Parathyroid adenoma (tissue), 2 donors: Measurements from ENCODE around the gene VAV1.
"Not testable (repeated sequence)": the region's sequence is repeated elsewhere in the genome, so short reads cannot be mapped to it uniquely, and the experiment has no call there.

ENCODE experiments used
- H2AFZ ChIP-seq: fragments of 300-600 bp; sonication (generic); one replicate; pipeline ENCODE4 v1.7.0; 2017; ENCODE audit warnings: antibody characterized with exemption, mild to moderate bottlenecking
- H3K27ac ChIP-seq: fragments of 300-600 bp; sonication (generic); one replicate; pipeline ENCODE4 v1.7.0; 2017
- H3K27me3 ChIP-seq: fragments of 300-600 bp; sonication (generic); one replicate; pipeline ENCODE4 v1.7.0; 2017; ENCODE audit warnings: low read length; ENCODE audit not compliant: control insufficient read depth, insufficient read depth
- H3K36me3 ChIP-seq: fragments of 300-600 bp; sonication (generic); one replicate; pipeline ENCODE4 v1.7.0; 2017; ENCODE audit warnings: low read length; ENCODE audit not compliant: control insufficient read depth, insufficient read depth
- H3K4me1 ChIP-seq: fragments of 300-600 bp; sonication (generic); one replicate; pipeline ENCODE4 v1.7.0; 2017; ENCODE audit warnings: control low read depth
- H3K4me2 ChIP-seq: fragments of 300-600 bp; sonication (generic); one replicate; pipeline ENCODE4 v1.7.0; 2017; ENCODE audit warnings: low read length
- H3K4me3 ChIP-seq: fragments of 300-600 bp; sonication (generic); one replicate; pipeline ENCODE4 v1.7.0; 2017; ENCODE audit warnings: low read depth, low read length
- H3K79me2 ChIP-seq: fragments of 300-600 bp; sonication (generic); one replicate; pipeline ENCODE4 v1.7.0; 2017; ENCODE audit warnings: control low read depth
- H3K9ac ChIP-seq: fragments of 300-600 bp; sonication (generic); one replicate; pipeline ENCODE4 v1.7.0; 2017; ENCODE audit warnings: mild to moderate bottlenecking
- H3K9me3 ChIP-seq: fragments of 300-600 bp; sonication (generic); one replicate; pipeline ENCODE4 v1.7.0; 2017; ENCODE audit warnings: low read length; ENCODE audit not compliant: control insufficient read depth
- TF ChIP-seq, protein P1 (sequence below): fragments of 300-600 bp; sonication (generic); IDR thresholded peaks from one replicate; pipeline ENCODE4 v1.7.0; 2017; ENCODE audit warnings: antibody characterized with exemption, mild to moderate bottlenecking
- donor health status: primary hyperparathyroidism.

VAV1 gene

DNA sequence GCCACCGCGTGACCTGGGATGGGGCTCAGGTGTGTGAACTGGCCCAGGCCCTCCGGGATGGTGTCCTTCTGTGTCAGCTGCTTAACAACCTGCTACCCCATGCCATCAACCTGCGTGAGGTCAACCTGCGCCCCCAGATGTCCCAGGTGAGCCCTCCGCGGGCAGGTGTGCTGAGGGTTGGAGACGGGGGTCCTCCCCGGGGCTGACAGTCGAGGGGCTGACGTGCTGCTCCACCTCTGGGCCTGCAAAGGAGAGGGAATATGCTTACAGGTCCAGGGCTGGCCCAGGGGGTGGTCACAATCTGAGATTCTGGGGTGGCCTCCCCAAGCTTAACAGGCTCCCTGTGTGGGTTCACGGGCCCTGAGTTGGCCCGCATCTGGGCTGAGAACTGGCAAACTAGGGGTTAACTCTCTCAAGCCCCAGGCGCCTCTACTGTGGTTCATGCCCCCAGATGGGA is 386 bp downstream of the VAV1 start:
- Histone ChIP-seq H3K27me3 (no peaks in the 10 kb centered on the region), H3K9me3 (no peaks in the 10 kb centered on the region), H3K9ac (no peak overlapping the region), H3K4me2 (no peak overlapping the region), H3K79me2 (no peaks in the 10 kb centered on the region), H3K27ac (no peak overlapping the region), H3K4me1 (no peaks in the 10 kb centered on the region), H3K36me3 (no peaks in the 10 kb centered on the region), H2AFZ (no peak overlapping the region), H3K4me3 (no peak overlapping the region)
- TF ChIP-seq, protein P1, sequence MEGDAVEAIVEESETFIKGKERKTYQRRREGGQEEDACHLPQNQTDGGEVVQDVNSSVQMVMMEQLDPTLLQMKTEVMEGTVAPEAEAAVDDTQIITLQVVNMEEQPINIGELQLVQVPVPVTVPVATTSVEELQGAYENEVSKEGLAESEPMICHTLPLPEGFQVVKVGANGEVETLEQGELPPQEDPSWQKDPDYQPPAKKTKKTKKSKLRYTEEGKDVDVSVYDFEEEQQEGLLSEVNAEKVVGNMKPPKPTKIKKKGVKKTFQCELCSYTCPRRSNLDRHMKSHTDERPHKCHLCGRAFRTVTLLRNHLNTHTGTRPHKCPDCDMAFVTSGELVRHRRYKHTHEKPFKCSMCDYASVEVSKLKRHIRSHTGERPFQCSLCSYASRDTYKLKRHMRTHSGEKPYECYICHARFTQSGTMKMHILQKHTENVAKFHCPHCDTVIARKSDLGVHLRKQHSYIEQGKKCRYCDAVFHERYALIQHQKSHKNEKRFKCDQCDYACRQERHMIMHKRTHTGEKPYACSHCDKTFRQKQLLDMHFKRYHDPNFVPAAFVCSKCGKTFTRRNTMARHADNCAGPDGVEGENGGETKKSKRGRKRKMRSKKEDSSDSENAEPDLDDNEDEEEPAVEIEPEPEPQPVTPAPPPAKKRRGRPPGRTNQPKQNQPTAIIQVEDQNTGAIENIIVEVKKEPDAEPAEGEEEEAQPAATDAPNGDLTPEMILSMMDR = no peak

DNA sequence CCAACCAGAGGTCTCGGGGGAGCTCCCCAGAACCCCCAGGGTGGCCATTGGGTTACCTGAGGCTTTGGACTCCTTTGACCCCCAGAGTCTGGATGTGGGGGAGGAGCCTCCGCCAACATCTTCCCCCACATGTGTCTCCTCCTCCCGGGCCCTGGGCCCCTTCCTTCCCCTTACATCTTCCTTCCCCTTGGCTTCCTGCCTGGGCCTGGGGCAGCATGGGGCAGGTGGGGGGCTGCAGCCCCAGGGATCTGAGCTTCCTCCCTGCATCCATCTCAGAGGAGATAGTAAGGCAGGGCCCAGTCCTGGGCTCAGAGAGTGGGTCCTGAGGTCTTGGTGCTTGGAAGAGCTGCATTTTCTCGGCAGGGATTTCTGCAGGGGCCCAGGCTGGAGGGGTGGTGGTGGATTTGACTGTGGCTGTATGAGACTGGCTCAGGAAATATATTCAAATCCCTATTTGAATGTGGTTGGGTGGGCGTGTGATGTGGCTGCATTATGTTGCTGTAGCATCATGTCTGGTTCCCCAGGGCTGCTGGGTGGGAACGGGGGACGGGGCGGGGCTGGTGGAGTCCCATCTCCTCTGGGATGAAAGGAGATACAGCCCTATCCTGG is 919 bp downstream of the VAV1 start:
- no peaks in the 10 kb centered on the region for H3K79me2 ChIP-seq
- no peaks in the 10 kb centered on the region for H3K27me3 ChIP-seq
- H3K4me3 ChIP-seq = no peak overlapping the region
- no peak overlapping the region for H3K27ac ChIP-seq
- H3K4me1 ChIP-seq = no peaks in the 10 kb centered on the region
- H3K9ac ChIP-seq = no peak overlapping the region
- no peaks in the 10 kb centered on the region for H3K9me3 ChIP-seq
- H3K36me3 ChIP-seq = no peaks in the 10 kb centered on the region
- TF ChIP-seq, protein P1 = no peak
- H2AFZ ChIP-seq = no peak overlapping the region
- H3K4me2 ChIP-seq = no peak overlapping the region

DNA sequence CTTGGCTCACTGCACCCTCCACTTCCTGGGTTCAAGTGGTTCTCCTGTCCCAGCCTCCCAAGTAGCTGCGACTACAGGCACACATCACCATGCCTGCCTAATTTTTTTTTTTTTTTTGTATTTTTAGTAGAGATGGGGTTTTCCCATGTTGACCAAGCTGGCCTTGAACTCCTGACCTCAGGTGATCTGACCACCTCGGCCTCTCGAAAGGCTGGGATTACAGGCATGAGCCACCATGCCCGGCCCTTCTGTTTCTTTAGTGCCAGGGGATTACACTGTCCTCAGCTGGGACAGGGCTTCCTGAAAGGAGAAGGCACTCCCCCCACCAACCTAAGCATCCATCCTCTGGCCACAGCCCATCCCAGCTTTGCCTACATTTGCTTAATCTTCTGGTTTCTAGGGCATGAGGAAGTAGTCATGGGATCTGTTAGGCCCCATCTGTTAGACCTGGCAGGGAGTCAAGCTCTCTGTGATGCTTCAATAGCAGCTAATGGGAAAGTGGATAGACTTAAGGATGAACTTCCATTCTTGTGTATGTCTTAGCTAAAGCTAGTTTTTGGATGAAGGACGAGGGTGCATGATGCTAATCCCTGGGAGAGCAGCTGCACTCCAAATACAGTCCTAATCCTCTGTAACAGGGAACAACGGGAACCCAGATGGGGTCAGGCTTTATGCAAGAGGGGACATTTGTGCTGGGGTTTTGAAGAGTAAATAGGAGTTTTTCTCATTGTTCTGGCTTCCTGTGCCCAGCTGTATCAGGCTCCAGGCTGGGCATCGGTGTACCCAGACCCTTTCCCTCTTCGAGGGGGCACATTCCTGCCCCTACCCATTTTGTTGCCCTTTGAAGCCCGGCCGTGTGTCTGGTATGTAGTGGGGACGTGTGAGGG is 2.6 kb downstream of the VAV1 start:
- Histone ChIP-seq H3K27ac (no peak overlapping the region), H3K4me3 (no peak overlapping the region), H3K4me1 (no peaks in the 10 kb centered on the region), H3K4me2 (no peak overlapping the region), H3K36me3 (no peaks in the 10 kb centered on the region), H3K27me3 (no peaks in the 10 kb centered on the region), H3K9ac (no peak overlapping the region), H3K9me3 (no peaks in the 10 kb centered on the region), H2AFZ (no peak overlapping the region), H3K79me2 (no peaks in the 10 kb centered on the region)
- TF ChIP-seq, protein P1 = no peak

DNA sequence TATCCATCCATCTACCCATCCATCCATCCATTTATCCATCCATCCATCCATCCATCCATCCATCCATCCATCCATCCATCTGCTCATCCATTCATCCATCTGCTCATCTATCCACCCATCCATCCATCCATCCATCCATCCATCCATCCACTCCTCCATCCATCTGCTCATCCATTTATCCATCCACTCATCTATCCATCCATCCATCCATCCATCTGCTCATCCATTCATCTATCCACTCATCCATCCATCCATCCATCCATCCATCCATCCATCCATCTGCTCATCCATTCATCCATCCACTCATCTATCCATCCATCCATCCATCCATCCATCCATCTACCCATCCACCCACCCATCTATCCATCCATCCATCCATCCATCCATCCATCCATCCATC is 3.5 kb downstream of the VAV1 start:
- H2AFZ ChIP-seq, H3K27ac ChIP-seq, H3K36me3 ChIP-seq, H3K9ac ChIP-seq, H3K4me1 ChIP-seq, H3K27me3 ChIP-seq, H3K4me2 ChIP-seq, H3K79me2 ChIP-seq, H3K9me3 ChIP-seq, H3K4me3 ChIP-seq: not testable (repeated sequence)

DNA sequence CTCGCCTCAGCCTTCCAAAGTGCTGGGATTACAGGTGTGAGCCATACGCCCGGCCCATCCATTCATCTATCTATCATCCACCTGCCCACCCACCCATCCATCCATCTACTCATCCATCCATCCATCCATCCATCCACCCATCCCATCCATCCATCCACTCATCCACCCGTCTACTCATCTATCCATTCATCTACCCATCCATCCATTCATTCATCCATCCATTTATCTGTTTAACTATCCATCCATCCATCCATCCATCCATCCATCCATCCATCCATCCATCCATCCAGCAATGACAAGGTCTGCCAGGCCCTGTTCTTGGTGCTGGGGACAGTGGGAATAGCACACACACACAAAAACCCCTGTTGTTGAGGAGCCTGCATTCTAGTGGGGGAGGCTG is 4.5 kb downstream of the VAV1 start:
- peaks cover 3% of the 10 kb centered on the region for H3K4me1 ChIP-seq
- no peaks in the 10 kb centered on the region for H3K79me2 ChIP-seq
- H2AFZ ChIP-seq = no peak overlapping the region
- H3K27me3 ChIP-seq = no peaks in the 10 kb centered on the region
- H3K9me3 ChIP-seq = no peaks in the 10 kb centered on the region
- no peak overlapping the region for H3K27ac ChIP-seq
- no peaks in the 10 kb centered on the region for H3K36me3 ChIP-seq
- no peak overlapping the region for H3K4me3 ChIP-seq
- no peak overlapping the region for H3K4me2 ChIP-seq
- TF ChIP-seq, protein P1 = no peak
- H3K9ac ChIP-seq = no peak overlapping the region
